HepG2 (cell line): ENCODE data around the gene OR2AT4.

Source experiments
- CHCHD3 ChIP-seq: sonication (generic); formaldehyde crosslinking; IDR thresholded peaks from 2 replicates; pipeline ENCODE4 v1.8.0; 2022; ENCODE audit warnings: mild to moderate bottlenecking, missing genetic modification reagents, moderate library complexity
- NFRKB ChIP-seq: fragments of 450-650 bp; IDR thresholded peaks from 2 replicates; pipeline ENCODE4 v1.6.1; 2017
- PLRG1 ChIP-seq: fragments of 450-650 bp; conservative IDR thresholded peaks from 2 replicates; pipeline ENCODE4 v1.6.1; 2016
- SMAD1 ChIP-seq: sonication (generic); formaldehyde crosslinking; IDR thresholded peaks from 2 replicates; pipeline ENCODE4 v1.4.0; 2020; ENCODE audit warnings: missing genetic modification reagents, low read depth, mild to moderate bottlenecking, borderline replicate concordance
- SMAD9 ChIP-seq: sonication (generic); formaldehyde crosslinking; IDR thresholded peaks from 2 replicates; pipeline ENCODE4 v1.5.1; 2020; ENCODE audit warnings: mild to moderate bottlenecking, missing genetic modification reagents
- TARDBP ChIP-seq: sonication (generic); formaldehyde crosslinking; IDR thresholded peaks from 2 replicates; pipeline ENCODE4 v1.8.0; 2022; ENCODE audit warnings: mild to moderate bottlenecking, missing genetic modification reagents
- TOE1 ChIP-seq: sonication (generic); formaldehyde crosslinking; IDR thresholded peaks from 2 replicates; pipeline ENCODE4 v1.4.0; 2020; ENCODE audit warnings: mild to moderate bottlenecking, missing genetic modification reagents
- ZBTB8A ChIP-seq: sonication (generic); formaldehyde crosslinking; IDR thresholded peaks from 2 replicates; pipeline ENCODE4 v1.4.0; 2020; ENCODE audit warnings: mild to moderate bottlenecking, low read depth, missing genetic modification reagents, borderline replicate concordance
- ZNF775 ChIP-seq: sonication (generic); formaldehyde crosslinking; IDR thresholded peaks from 2 replicates; pipeline ENCODE4 v1.4.0; 2020; ENCODE audit warnings: missing genetic modification reagents, mild to moderate bottlenecking, moderate library complexity, borderline replicate concordance
- ZNF879 ChIP-seq: sonication (generic); formaldehyde crosslinking; IDR thresholded peaks from 2 replicates; pipeline ENCODE4 v1.8.1; 2023; ENCODE audit warnings: missing genetic modification reagents

GRCh38 chr11:75072582-75072981 lies 24.1 kb downstream of the OR2AT4 start:
- TF ChIP-seq CHCHD3 (no peak), PLRG1 (no peak), NFRKB (no peak), TOE1 (CRISPR knock-in tag) (no peak), SMAD9 (no peak), ZNF775 (CRISPR knock-in tag) (no peak), ZBTB8A (no peak), TARDBP (no peak), SMAD1 (CRISPR knock-in tag) (no peak), ZNF879 (CRISPR knock-in tag) (no peak)
